ENCODE measurements around the gene DAO.

Gene DAO

DNA sequence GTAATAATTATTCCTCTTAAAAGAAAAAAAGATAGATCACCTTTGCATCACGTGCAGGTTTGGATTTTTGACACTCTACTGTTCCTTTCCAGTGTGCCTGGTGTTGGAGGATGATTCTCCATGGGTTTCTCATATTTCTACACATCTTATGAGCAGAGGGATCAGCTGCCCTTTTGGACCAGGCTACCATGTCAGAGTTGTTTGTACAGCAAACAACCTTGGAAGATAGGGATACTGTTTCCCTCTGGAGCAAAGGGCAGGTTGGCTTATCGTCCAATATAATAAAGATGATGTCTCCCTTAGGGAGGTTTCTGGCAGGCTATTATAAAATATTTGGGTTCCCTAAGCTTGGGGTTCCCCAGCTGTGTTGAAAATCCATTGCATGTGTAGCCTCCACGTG, 42.1 kb downstream of the DAO start:
- no peak for DNase-seq (ENCODE audit: low read depth)

- no peak for DNase-seq (ENCODE audit: low read depth)
Observed at GRCh38 chr12:108922918-108923317, 43.0 kb downstream of the DAO start.

GRCh38 chr12:108928695-108929094, 48.8 kb downstream of the DAO start:
- no peak for DNase-seq (ENCODE audit: low read depth)

- no peak for DNase-seq (ENCODE audit: low read depth)
Observed at GRCh38 chr12:108930155-108930554, 50.3 kb downstream of the DAO start.

- DNase-seq (ENCODE audit: low read depth), result no peak
Observed at GRCh38 chr12:108930756-108931155, 50.9 kb downstream of the DAO start.

- DNase-seq (ENCODE audit: low read depth), result no peak
Observed at GRCh38 chr12:108933949-108934348, 54.1 kb downstream of the DAO start.

DNA sequence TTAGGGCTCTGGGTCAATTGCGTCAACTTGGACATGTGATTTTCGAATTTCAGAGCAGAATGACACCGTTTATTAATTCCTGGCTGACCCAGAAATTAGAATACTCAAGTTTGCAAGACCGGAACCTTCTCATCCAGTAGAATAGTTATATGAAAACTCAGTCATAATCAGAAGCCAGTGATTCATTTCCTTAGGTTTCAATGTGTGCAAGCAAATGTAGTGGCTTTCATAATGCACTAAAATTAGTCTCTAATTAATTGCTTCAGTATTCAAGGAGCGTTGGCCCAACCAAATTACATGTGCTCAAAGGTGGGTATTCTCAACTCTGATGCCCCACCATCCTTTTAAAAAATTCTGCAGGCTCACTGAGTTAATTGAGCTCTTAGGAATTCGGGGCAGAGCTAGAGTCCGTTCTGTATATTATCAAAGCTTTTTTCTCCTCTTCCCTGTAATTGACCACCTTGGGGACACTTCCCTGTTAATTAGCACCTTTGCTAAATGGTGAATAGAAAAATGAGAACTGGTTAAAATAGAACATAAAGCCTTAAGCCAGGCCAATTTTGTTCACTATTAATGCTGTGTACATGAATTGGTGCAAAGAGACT, 55.4 kb downstream of the DAO start:
- DNase-seq (ENCODE audit: low read depth), result no peak

GRCh38 chr12:108938247-108938924, 58.5 kb downstream of the DAO start:
- DNase-seq (ENCODE audit: low read depth), result no peak

GRCh38 chr12:108939594-108939993, 59.7 kb downstream of the DAO start:
- DNase-seq (ENCODE audit: low read depth), result no peak

GRCh38 chr12:108940138-108940537, 60.2 kb downstream of the DAO start:
- no peak for DNase-seq (ENCODE audit: low read depth)

DNA sequence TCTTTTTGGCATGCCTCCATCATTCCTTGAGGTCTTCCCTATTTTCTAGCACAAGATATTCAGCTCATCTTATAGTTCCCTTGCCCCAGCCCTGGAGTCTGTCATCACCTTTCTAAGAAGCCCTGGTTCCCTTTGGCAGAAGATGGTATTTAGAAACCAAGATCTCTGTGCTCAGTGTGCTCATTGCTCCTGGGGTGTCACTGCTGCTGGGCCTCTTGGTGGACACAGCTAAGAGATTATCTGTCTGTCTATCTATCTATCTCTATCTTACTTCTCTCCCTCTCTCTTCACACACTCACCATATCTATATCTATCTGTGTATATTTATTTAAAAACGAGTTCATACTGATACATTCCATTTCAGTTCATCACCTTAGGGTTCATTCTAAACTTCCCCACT, 67.2 kb downstream of the DAO start:
- DNase-seq (ENCODE audit: low read depth), result no peak

DNA sequence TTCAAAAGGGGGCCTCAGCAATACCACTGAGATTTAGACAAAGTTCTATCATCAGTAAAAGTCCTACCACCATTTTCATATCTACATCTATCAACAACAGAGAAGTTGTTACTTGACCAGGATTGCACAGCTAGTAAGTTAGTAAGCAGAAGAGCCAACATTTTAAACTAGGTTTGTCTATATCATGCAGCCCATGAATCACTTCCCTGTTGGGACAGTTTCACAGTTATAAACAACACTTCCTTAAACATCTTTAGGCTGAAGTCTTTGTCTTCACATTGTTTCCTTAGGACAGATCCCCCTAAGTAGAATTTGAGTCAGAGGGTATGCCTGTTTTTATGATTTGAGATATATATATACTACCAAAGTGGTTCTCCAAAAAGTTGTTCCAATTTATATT, 68.5 kb downstream of the DAO start:
- no peak for DNase-seq (ENCODE audit: low read depth)

- no peak for DNase-seq (ENCODE audit: low read depth)
Observed at GRCh38 chr12:108949976-108950375, 70.1 kb downstream of the DAO start.
